Gastroesophageal sphincter (tissue), 4 donors: ENCODE data around the gene RNF4. TPM values are rescaled to one million over a fixed set of nuclear protein-coding genes. Genes with fewer than 3 reads are reported as not detected.

Experiments
- ATAC-seq: fragments of 150-250 bp; one replicate; pipeline ENCODE4 v1.9.1; 2016; ENCODE audit warnings: mild to moderate bottlenecking, moderate library complexity
- H3K27ac ChIP-seq, 4 donors: fragments of 200-600 bp; sonication (generic) in 3 of 4; 1 replicate in 3 of 4; 2 replicates in 1 of 4; pipeline ENCODE4 v1.5.1; 2016 to 2019
- H3K27me3 ChIP-seq: fragments of 200-600 bp; sonication (generic); one replicate; pipeline ENCODE4 v1.5.1; 2019
- H3K36me3 ChIP-seq, 2 donors: fragments of 200-600 bp; sonication (generic); one replicate each; pipeline ENCODE4 v1.5.1; 2019; ENCODE audit warnings: control low read depth in 1 of 2
- H3K4me1 ChIP-seq, 3 donors: fragments of 200-600 bp; sonication (generic); 1 replicate in 2 of 3; 2 replicates in 1 of 3; pipeline ENCODE4 v1.5.1; 2016 to 2019; ENCODE audit warnings: control low read depth in 2 of 3
- H3K4me3 ChIP-seq, 2 donors: fragments of 200-600 bp; sonication (generic); one replicate each; pipeline ENCODE4 v1.5.1; 2019; ENCODE audit warnings: mild to moderate bottlenecking in 1 of 2, moderate library complexity in 1 of 2
- H3K9me3 ChIP-seq, 3 donors: fragments of 200-600 bp; sonication (generic); one replicate each; pipeline ENCODE4 v1.5.1; 2017 to 2019; ENCODE audit warnings: control low read depth in 2 of 3
- CTCF ChIP-seq, 4 experiments: fragments of 200-600 bp in 2 of 4; fragments of 450-650 bp in 2 of 4; sonication (generic) in 1 of 4; IDR thresholded peaks; one replicate each; pipeline ENCODE4 v1.5.1; 2017 to 2019; ENCODE audit warnings: antibody characterized with exemption in 4 of 4, mild to moderate bottlenecking in 2 of 4, moderate library complexity in 2 of 4
- EP300 ChIP-seq: sonication (generic); formaldehyde crosslinking; IDR thresholded peaks from one replicate; pipeline ENCODE4 v1.6.1; 2017; ENCODE audit warnings: antibody characterized with exemption, mild to moderate bottlenecking
- POLR2A ChIP-seq, 2 donors: fragments of 450-650 bp; IDR thresholded peaks; one replicate each; pipeline ENCODE4 v1.6.1; 2017; ENCODE audit warnings: antibody characterized with exemption in 2 of 2, mild to moderate bottlenecking in 2 of 2, moderate library complexity in 1 of 2
- POLR2AphosphoS5 ChIP-seq: sonication (generic); formaldehyde crosslinking; IDR thresholded peaks from one replicate; pipeline ENCODE4 v1.6.1; 2017; ENCODE audit warnings: antibody characterized with exemption
- WGBS, 2 donors: methylation state at CpG; one replicate each; pipeline ENCODE4 v1.1.5; 2018; ENCODE audit warnings: low coverage in 1 of 2; 5-methylcytosine and 5-hydroxymethylcytosine counted together
- total RNA-seq, 4 donors: library from RNA; depleted of rRNA; stranded (reverse); fragments of >200 nt; gene quantifications; one replicate each; pipeline ENCODE4 v1.1.0, GENCODE V29; 2016

Gene RNF4
- total RNA-seq, 4 donors from 2014 or later: 30.2 to 64.3 (median 43.1) TPM

- Histone ChIP-seq H3K4me1 (no peaks in the 10 kb centered on the region), H3K36me3 (no peaks in the 10 kb centered on the region), H3K9me3 (no peaks in the 10 kb centered on the region), H3K27me3 (peaks cover 7% of the 10 kb centered on the region), H3K4me3 (no peak overlapping the region), H3K27ac (no peak overlapping the region)
- peak; percentile 60 for ATAC-seq
- TF ChIP-seq EP300: no peak
- peak in 3 of 4 experiments; percentile 30 to 72 (median 36) for TF ChIP-seq CTCF (IDR thresholded peaks at IDR 0.05)
- no peak for TF ChIP-seq POLR2AphosphoS5
- TF ChIP-seq POLR2A (IDR thresholded peaks at IDR 0.05): no peak
- WGBS, 2 donors: 56 to 72% methylated on average over 2 to 3 of the region's 14 CpGs
Measured at GRCh38 chr4:2441393-2442174, 27.3 kb upstream of the RNF4 start.

GRCh38 chr4:2442175-2442993 is 26.5 kb upstream of the RNF4 start:
- Histone ChIP-seq H3K36me3 (no peaks in the 10 kb centered on the region), H3K4me1 (no peaks in the 10 kb centered on the region), H3K27me3 (peaks cover 7% of the 10 kb centered on the region), H3K9me3 (no peaks in the 10 kb centered on the region), H3K27ac (no peak overlapping the region), H3K4me3 (no peak overlapping the region)
- WGBS, 2 donors: 34 to 56% methylated on average over 3 to 4 of the region's 20 CpGs
- TF ChIP-seq EP300: no peak
- no peak for ATAC-seq

- WGBS, 2 donors: no CpG with 5 or more reads among the region's 20 CpGs
- ATAC-seq: no peak
- H3K9me3 ChIP-seq: no peaks in the 10 kb centered on the region
- H3K4me1 ChIP-seq: no peaks in the 10 kb centered on the region
- no peaks in the 10 kb centered on the region for H3K36me3 ChIP-seq
- TF ChIP-seq EP300: no peak
- no peak for TF ChIP-seq CTCF (IDR thresholded peaks at IDR 0.05)
- TF ChIP-seq POLR2AphosphoS5: no peak
- TF ChIP-seq POLR2A (IDR thresholded peaks at IDR 0.05): no peak
- H3K4me3 ChIP-seq: no peak overlapping the region
- peaks cover 7% of the 10 kb centered on the region for H3K27me3 ChIP-seq
- no peak overlapping the region for H3K27ac ChIP-seq
Measured at GRCh38 chr4:2443061-2443730, 25.7 kb upstream of the RNF4 start.

DNA sequence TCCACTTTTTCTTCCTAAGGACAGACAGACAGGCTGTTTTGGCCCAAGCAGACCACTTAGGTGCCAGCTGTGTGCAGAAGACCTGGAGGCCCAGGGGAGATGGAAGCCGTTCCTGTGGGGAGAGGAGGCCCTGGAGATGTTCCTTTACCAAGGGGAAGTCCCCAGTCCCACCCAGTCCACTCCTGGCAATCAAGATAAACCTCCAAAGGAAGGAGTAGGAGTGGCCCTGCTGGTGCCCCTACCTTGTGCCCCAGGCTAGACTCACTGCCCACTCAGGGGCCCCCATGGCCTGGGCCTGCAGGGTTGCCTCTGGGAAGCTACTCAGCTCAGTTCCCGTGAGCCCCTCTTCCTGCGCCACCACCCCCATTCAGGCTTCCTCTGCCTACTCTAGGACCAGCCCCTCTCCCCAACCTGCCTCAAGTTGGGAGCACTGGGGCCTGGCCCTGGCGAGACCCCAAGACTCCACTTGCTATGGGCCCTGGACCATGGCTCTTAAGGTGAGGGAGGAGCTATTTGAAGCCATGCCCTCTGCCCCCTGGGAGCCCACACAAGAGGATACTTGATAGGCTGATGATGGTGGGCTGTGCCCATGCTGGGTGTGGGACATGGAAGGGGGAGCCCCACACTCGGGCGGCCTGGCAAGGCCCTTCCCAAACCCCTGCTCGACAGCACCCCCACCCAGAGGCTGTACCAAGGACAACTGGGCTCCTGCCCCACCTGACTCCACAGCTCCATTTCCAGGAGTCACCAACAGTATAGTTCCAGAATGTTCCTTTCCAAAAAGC is 24.8 kb upstream of the RNF4 start:
- WGBS, 2 donors: 80 to 90% methylated on average over 1 to 2 of the region's 7 CpGs
- Histone ChIP-seq H3K27me3 (peaks cover 7% of the 10 kb centered on the region), H3K9me3 (no peaks in the 10 kb centered on the region), H3K4me3 (no peak overlapping the region), H3K36me3 (no peaks in the 10 kb centered on the region), H3K27ac (no peak overlapping the region), H3K4me1 (no peaks in the 10 kb centered on the region)
- no peak for TF ChIP-seq EP300
- TF ChIP-seq POLR2A (IDR thresholded peaks at IDR 0.05): no peak
- TF ChIP-seq POLR2AphosphoS5: no peak
- no peak for TF ChIP-seq CTCF (IDR thresholded peaks at IDR 0.05)
- no peak for ATAC-seq

- H3K36me3 ChIP-seq: no peaks in the 10 kb centered on the region
- H3K27me3 ChIP-seq: peaks cover 11% of the 10 kb centered on the region
- no peaks in the 10 kb centered on the region for H3K9me3 ChIP-seq
Measured at GRCh38 chr4:2445130-2445529, 23.8 kb upstream of the RNF4 start.

More at GRCh38 chr4:2445130-2445529, 23.8 kb upstream of the RNF4 start:
- no peak overlapping the region for H3K27ac ChIP-seq
- H3K4me1 ChIP-seq: no peaks in the 10 kb centered on the region
- ATAC-seq: no peak
- no peak overlapping the region for H3K4me3 ChIP-seq
- WGBS, 2 donors: no CpG with 5 or more reads among the region's 9 CpGs
- TF ChIP-seq POLR2AphosphoS5 (no peak), EP300 (no peak), POLR2A (IDR thresholded peaks at IDR 0.05) (no peak), CTCF (IDR thresholded peaks at IDR 0.05) (no peak)
